ENCODE measurements around the gene ACTN1.

ACTN1 gene

DNA sequence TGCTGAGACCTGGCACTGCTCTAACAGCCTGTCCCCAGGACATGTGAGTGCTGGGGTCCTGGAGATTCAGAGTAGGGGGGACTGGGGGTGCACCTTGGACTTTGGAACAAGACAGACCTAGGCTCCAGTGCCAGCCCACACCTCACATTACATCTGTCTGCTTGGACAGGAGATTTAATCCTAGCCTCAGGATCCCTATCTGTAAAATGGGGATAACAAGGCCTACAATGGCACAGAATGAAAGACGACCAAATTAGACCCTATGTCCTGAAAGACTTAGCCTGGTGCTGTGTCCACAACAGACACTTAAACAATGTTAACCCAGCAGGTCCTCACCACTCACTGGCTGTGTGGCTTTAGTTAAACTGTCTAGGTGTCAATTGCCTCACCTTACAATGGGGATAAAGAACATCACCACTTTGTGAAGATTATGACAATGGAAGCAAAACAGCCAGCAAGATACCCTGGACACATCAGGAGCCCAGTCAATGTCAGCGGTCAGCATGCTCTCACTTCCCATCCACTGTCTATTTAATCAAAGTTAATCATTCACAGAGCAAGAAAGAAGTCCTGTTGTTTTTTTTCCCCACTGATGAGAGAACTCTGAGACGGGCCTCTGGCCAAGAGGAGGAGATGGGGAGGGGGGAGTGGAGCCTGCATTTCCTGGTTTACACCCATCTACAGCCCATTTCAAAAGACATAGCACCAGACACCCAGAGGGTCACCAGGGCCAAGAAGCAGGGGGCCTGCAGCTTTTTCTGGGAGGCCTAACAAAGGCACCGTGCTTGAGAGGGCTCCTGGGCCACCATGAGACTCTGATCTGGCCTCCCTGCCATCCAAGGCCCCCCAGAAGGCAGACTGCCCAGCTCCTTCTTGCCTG, 40.6 kb downstream of the ACTN1 start:
- peaks cover 75% of the 10 kb centered on the region for H3K4me1 ChIP-seq (ENCODE audit: insufficient read depth, poor library complexity, severe bottlenecking)
- no peak overlapping the region for H3K4me3 ChIP-seq (ENCODE audit: severe bottlenecking)
- TF ChIP-seq, protein P1, sequence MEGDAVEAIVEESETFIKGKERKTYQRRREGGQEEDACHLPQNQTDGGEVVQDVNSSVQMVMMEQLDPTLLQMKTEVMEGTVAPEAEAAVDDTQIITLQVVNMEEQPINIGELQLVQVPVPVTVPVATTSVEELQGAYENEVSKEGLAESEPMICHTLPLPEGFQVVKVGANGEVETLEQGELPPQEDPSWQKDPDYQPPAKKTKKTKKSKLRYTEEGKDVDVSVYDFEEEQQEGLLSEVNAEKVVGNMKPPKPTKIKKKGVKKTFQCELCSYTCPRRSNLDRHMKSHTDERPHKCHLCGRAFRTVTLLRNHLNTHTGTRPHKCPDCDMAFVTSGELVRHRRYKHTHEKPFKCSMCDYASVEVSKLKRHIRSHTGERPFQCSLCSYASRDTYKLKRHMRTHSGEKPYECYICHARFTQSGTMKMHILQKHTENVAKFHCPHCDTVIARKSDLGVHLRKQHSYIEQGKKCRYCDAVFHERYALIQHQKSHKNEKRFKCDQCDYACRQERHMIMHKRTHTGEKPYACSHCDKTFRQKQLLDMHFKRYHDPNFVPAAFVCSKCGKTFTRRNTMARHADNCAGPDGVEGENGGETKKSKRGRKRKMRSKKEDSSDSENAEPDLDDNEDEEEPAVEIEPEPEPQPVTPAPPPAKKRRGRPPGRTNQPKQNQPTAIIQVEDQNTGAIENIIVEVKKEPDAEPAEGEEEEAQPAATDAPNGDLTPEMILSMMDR (IDR thresholded peaks at IDR 0.05; ENCODE audit: poor library complexity, severe bottlenecking): no peak
- DNase-seq (ENCODE audit: low spot score): no peak
- no peaks in the 10 kb centered on the region for H3K9me3 ChIP-seq (ENCODE audit: severe bottlenecking)
- no peaks in the 10 kb centered on the region for H3K27me3 ChIP-seq (ENCODE audit: insufficient read depth, poor library complexity, severe bottlenecking)
- peaks cover 80% of the 10 kb centered on the region for H3K36me3 ChIP-seq (ENCODE audit: low read depth)
- peak overlapping the region; percentile 98 for H3K27ac ChIP-seq (ENCODE audit: poor library complexity, severe bottlenecking)
- ATAC-seq (ENCODE audit: low read depth): no peak

DNA sequence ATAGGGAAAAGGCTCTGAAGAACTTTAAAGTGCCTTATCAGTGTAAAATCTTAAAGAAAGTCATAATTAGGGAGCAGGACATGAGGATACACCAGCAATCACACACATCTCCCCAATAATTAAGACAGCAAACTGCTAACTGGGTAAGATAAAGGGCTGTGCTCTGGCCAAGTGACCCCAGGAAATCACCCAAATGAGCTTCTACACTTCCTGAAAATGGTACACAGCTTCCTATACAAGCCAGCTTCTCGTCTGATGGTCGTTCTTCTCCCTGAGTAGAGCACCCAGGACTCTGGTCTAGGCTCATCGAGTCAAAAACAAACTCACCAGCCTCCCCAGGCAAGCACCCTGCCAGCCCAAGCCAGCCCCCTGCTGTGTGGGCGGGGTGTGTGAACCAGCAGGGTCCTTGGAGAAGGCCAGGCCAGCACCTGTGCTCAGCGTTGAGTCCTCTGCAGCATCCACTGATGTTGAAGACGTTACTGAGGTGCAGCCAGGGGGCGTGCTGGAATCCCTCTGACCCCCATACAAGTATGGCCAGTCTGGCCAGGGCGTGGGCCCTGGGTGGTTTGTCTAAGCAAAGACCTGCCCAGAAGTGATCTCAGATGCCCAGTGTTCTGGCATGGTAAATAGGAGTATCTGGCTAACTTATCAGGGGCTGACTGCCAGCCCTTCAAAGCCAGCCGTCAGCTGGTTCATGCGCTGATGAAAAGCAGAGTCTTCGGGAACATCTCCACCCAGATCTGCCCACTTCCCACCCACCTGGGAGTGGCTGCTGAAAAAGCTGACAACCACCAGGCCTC, 41.4 kb downstream of the ACTN1 start:
- Histone ChIP-seq H3K27me3 (ENCODE audit: insufficient read depth, poor library complexity, severe bottlenecking) (no peaks in the 10 kb centered on the region), H3K27ac (ENCODE audit: poor library complexity, severe bottlenecking) (peak overlapping the region; percentile 98), H3K4me1 (ENCODE audit: insufficient read depth, poor library complexity, severe bottlenecking) (peaks cover 74% of the 10 kb centered on the region)

DNA sequence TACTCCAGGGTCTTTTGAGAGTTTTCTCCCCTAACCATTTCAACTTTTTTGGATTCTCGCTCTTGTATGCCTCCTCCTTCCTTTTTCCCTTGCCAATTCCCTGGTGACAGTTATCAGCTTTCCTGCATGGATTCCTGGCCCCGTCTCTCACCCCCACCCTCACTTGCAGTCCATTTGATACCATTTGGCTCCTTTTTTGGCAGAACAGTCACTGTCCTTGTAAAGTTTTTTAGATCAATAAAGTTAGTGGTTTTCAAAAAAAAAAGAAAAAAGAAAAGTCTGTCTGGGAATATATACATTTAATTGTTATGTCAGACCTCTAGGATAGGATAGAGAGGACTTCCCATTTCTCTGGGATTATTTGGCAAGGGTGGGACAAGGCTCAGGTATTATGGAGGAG, 42.1 kb downstream of the ACTN1 start:
- Histone ChIP-seq H3K27ac (ENCODE audit: poor library complexity, severe bottlenecking) (peak overlapping the region; percentile 98), H3K36me3 (ENCODE audit: low read depth) (peaks cover 84% of the 10 kb centered on the region), H3K4me1 (ENCODE audit: insufficient read depth, poor library complexity, severe bottlenecking) (peaks cover 67% of the 10 kb centered on the region), H3K9me3 (ENCODE audit: severe bottlenecking) (no peaks in the 10 kb centered on the region), H3K4me3 (ENCODE audit: severe bottlenecking) (no peak overlapping the region), H3K27me3 (ENCODE audit: insufficient read depth, poor library complexity, severe bottlenecking) (no peaks in the 10 kb centered on the region)
- ATAC-seq (ENCODE audit: low read depth) (no peak), DNase-seq (ENCODE audit: low spot score) (no peak)
- TF ChIP-seq, protein P1 (IDR thresholded peaks at IDR 0.05; ENCODE audit: poor library complexity, severe bottlenecking): no peak

More for the DNA sequence above, 41.4 kb downstream of the ACTN1 start:
- DNase-seq (ENCODE audit: low spot score) (no peak), ATAC-seq (ENCODE audit: low read depth) (peak; percentile 5; the same call in 2 of the 3 replicates)
- TF ChIP-seq, protein P1 (IDR thresholded peaks at IDR 0.05; ENCODE audit: poor library complexity, severe bottlenecking): peak; percentile 60
- peaks cover 80% of the 10 kb centered on the region for H3K36me3 ChIP-seq (ENCODE audit: low read depth)
- no peaks in the 10 kb centered on the region for H3K9me3 ChIP-seq (ENCODE audit: severe bottlenecking)
- H3K4me3 ChIP-seq (ENCODE audit: severe bottlenecking): no peak overlapping the region

DNA sequence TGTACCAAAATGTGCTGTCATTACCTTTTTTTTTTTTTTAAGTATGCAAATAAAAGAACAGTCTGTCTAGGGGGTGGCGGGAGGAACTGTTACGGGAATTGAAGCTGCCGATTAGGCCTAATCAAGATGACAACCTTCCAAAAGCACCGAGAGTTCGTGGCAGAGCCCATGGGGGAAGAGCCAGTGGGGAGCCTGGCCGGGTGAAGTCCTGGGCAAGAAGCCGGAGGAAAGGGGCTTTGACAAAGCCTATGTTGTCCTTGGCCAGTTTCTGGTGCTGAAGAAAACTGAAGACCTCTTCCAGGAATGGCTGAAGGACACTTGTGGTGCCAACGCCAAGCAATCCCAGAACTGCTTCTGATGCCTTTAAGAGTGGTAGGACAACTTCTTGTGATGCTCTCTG, 42.6 kb downstream of the ACTN1 start:
- DNase-seq (ENCODE audit: low spot score) (no peak), ATAC-seq (ENCODE audit: low read depth) (no peak)
- TF ChIP-seq, protein P1 (IDR thresholded peaks at IDR 0.05; ENCODE audit: poor library complexity, severe bottlenecking): no peak
- Histone ChIP-seq H3K36me3 (ENCODE audit: low read depth) (peaks cover 88% of the 10 kb centered on the region), H3K4me1 (ENCODE audit: insufficient read depth, poor library complexity, severe bottlenecking) (peaks cover 64% of the 10 kb centered on the region), H3K27ac (ENCODE audit: poor library complexity, severe bottlenecking) (peak overlapping the region; percentile 98), H3K27me3 (ENCODE audit: insufficient read depth, poor library complexity, severe bottlenecking) (no peaks in the 10 kb centered on the region), H3K4me3 (ENCODE audit: severe bottlenecking) (no peak overlapping the region), H3K9me3 (ENCODE audit: severe bottlenecking) (no peaks in the 10 kb centered on the region)
